HG03060 (cell line): ENCODE data around the gene TECPR1.

ENCODE experiments used
- ATAC-seq: cut with Tn5 transposase; IDR thresholded peaks from one replicate; pipeline ENCODE4 v1.9.1; 2021; ENCODE audit warnings: low read depth, moderate number of reproducible peaks; ENCODE audit not compliant: unreplicated experiment

TECPR1 gene

GRCh38 chr7:98213888-98214810, 37.9 kb downstream of the TECPR1 start:
- no peak for ATAC-seq

DNA sequence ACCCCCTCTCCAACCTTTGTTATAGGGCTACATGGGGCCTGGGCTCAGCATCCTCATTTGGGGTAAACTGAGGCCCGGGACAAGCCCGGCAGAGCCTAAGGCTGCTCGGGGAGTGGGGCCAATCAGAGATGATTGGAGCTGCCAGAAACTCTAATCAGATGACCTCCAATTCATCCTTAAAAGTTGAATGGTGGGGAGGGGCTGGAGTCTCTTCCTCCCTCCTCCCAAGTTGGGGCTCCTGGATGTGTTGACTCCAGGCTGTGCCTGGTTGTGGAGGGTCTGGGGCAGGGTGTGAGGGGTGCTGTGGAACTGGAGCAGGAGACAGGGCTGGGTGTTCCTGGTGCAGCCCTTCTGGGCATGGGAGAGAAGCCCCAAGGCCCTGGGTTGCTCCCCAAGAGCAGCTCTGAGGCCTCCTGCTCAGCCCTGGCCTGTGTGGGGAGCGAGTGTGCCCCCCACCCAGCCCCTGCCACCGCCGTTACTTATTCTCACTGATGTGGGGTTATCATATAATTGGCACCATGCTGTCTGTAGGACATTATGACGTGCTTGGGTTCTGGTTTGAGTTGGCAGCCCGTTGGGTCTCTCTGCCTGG, 38.6 kb downstream of the TECPR1 start:
- ATAC-seq, result no peak

GRCh38 chr7:98212532-98213041, 39.4 kb downstream of the TECPR1 start:
- ATAC-seq, result no peak

- no peak for ATAC-seq
Measured at GRCh38 chr7:98211676-98212531, 40.1 kb downstream of the TECPR1 start.

GRCh38 chr7:98211221-98211675, 40.8 kb downstream of the TECPR1 start, which contains the start of gene BHLHA15:
BHLHA15 (plus strand) TSS chr7:98211439; CDS start chr7:98212310, 871 bp downstream.
- ATAC-seq, result no peak

DNA sequence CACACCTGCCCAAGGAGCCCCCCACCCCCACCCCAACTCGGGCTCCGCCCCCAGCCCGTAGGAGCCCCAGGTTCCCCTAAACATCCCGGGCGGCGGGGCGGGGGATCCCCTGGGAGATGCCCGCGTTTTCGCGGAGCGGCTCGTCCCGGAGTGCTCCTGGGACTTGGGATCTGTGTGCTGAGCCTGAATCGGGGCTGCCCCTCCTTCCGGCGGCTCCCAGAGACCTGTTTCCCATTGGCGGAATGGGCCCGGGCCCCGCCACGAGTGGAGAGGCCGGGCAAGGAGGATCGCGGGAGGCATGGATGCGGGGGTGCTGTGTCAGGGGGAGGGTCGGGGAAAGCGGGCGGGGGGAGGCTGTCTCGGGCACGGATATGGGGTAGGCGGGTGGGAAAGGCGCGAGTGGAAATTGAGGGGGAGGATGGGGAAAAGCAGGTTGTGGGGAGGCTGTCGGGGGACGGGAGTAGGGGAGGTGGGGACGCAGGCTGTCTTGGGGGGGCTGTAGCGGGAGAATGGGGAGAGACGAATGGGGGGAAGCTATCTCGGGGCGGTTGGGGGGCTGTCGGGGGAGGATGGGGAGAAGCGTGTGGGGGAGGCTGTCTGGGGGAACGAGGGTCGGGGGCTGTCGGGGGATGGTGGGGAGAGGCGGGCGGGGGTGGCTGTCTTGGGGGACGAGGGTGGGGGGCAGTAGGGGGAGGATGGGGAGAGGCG, 41.4 kb downstream of the TECPR1 start:
- ATAC-seq, result no peak

GRCh38 chr7:98209166-98209920, 42.7 kb downstream of the TECPR1 start:
- no peak for ATAC-seq

- ATAC-seq, result no peak
Measured at GRCh38 chr7:98206451-98207330, 45.3 kb downstream of the TECPR1 start.

GRCh38 chr7:98205162-98205845, 46.7 kb downstream of the TECPR1 start:
- no peak for ATAC-seq

DNA sequence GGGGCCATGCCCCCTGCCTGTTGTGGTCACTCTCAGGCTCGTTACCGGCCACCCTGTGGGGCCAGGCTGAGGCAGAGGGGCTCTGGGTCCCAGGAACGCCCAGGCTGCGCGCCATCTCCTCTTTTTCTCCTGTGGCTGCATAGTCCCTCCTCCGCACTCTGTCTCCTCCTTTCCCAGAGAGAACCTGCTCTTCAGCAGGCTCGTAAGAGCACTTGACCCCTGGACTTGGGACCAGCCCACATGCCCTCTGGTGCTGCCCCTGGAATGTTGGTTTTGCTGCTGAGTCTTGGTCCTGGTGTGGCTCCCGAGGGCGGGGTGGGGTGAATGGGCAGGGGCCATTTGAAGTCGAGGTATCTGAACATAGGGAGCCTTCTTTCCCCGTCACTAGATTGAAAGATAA, 47.4 kb downstream of the TECPR1 start:
- no peak for ATAC-seq

DNA sequence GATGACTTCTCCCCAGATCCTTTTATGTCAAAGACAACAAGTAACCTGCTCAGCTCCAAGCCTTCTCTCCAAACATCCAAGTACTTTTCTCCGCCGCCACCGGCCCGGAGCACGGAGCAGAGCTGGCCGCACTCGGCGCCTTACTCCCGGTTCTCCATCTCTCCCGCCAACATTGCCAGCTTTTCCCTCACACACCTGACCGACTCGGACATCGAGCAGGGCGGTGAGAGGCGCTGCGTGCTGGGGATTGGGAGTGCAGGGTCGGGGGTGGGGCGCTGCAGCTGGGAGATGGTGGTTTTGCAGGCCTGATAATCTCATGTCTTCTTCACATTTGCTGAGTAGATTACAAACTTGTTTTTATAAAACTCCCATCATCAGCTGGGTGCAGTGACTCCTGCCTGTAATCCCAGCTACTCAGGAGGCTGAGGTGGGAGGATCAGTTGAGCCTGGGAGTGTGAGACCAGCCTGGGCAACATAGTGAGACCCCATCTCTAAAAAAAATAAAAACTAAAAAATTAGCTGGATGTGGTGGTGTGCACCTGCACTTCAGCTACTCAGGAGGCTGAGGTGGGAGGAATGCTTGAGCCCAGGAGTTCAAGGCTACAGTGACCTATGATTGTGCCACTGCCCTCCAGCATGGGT, 47.9 kb downstream of the TECPR1 start:
- no peak for ATAC-seq

GRCh38 chr7:98203261-98203963, 48.6 kb downstream of the TECPR1 start:
- ATAC-seq, result no peak

DNA sequence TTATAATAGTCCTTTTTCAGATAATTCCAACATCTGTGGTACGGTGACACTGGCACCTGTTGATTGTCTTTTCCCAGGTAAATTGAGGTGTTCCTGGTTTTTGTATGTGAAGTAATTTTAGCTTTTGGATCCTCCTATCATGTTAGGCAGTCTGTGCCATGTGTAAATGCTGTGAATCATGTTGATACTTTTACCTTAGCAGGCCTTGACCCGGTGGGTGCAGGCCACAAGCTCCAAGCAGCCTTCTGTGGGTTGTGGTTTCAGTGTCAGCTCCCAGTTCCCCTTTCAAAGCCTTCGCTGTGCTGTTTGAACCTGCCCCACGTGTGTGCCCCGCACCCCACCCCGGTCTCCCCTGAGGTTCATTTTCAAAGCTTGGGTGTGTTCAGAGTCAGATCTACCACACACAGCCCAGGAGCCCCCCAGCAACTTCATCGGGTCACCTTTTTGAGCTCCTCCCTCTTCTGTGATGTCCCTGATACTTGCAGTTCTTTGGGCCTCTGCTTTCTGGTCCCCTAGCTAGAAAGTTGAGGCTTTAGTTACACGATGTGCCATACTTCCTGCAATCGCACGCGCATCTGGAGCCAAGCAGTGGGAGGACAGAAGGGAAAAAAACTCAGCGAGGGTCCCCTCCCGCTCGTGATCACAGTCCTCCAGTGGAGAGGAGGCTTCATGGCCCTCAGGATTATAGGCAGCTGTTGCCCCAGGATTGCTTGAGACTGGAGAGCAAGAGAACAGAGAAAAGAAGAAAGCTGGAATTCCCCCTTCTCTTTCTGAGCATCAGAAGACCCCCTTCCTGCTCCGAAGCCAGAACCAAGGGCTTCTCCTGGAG, 49.5 kb downstream of the TECPR1 start:
- peak; percentile 83 for ATAC-seq

DNA sequence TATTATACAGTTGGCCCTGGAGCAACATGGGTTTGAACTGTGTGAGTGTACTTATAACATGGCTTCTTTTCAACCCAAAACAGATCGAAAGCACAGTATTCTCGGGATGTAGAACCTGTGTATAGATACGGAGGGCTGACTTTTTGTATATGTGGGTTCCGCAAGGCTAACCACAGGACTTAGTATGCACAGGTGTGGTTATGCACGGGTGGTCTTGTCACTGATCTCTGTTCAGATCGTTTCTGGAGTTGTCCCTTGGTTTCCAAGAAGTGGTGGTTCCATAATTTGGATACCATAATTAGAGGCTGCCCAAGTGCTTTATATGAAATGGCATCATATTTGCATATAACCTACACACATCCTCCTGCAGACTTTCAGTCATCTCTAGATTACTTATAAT, 51.7 kb downstream of the TECPR1 start:
- peak; percentile 32 for ATAC-seq

DNA sequence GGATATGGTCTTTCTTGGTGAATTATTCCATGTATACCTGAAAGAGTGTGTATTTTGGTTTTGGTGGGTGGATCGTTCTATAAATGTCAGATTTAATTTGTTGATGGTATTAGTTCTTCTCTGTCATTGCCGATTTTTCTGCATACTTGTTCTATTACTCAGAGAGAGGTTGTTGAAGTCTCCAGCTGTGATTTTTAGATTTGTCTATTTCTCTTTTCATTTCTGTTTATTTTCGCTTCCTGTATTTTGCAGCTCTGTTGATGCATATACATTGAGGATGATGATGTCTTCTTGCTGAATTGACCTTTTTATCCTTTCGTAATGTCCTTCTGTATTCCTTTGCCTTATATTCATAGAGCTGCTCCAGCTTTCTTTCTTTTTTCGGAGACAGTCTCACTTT, 52.9 kb downstream of the TECPR1 start:
- no peak for ATAC-seq
